Stimulated activated naive CD8-positive, alpha-beta T cell treated with anti-CD3 and anti-CD28 coated beads, Interleukin-15, amount 100 ng/mL, for 72 hours (primary cell): ENCODE data around the gene DENND2D.
A peak's percentile ranks its signal among the peaks of the same experiment; 100 is the strongest.
"Not testable (repeated sequence)": the region's sequence is repeated elsewhere in the genome, so short reads cannot be mapped to it uniquely, and the experiment has no call there.

Source experiments
- ATAC-seq: fragments of 150-1000 bp; cut with Tn5 transposase; 2 replicates; pipeline ENCODE4 v1.10.0; 2021; ENCODE audit warnings: mild to moderate bottlenecking, moderate library complexity
- DNase-seq, 2 donors: peaks; one replicate each; pipeline ENCODE4 v3.0.0; 2021 to 2022
- H3K27ac Mint-ChIP-seq, 2 donors: one replicate each; pipeline ENCODE4 v1.8.0; 2022; ENCODE audit warnings: mild to moderate bottlenecking in 2 of 2, mixed read lengths in 2 of 2, moderate library complexity in 2 of 2
- H3K27me3 Mint-ChIP-seq: one replicate; pipeline ENCODE4 v1.8.0; 2022; ENCODE audit warnings: mixed read lengths
- H3K4me1 Mint-ChIP-seq: one replicate; pipeline ENCODE4 v1.8.0; 2022; ENCODE audit warnings: mild to moderate bottlenecking, mixed read lengths
- H3K4me3 Mint-ChIP-seq, 2 donors: one replicate each; pipeline ENCODE4 v1.8.0; 2022; ENCODE audit warnings: mild to moderate bottlenecking in 2 of 2, mixed read lengths in 2 of 2, moderate library complexity in 1 of 2
- H3K9me3 Mint-ChIP-seq, 2 donors: one replicate each; pipeline ENCODE4 v1.8.0; 2022; ENCODE audit warnings: mixed read lengths in 2 of 2

Gene DENND2D

GRCh38 chr1:111225717-111226400, 25.4 kb upstream of the DENND2D start:
- Mint-ChIP-seq H3K27ac (peak overlapping the region; percentile 86 to 90), H3K4me3 (peak overlapping the region; percentile 70 to 86), H3K9me3 (no peaks in the 10 kb centered on the region), H3K4me1 (peaks cover 92% of the 10 kb centered on the region), H3K27me3 (no peaks in the 10 kb centered on the region)
- ATAC-seq, result no peak
- no peak for DNase-seq

GRCh38 chr1:111225091-111225490, 24.6 kb upstream of the DENND2D start:
- H3K4me3 Mint-ChIP-seq, result peak overlapping the region; percentile 70 to 86
- peak overlapping the region; percentile 86 to 90 for H3K27ac Mint-ChIP-seq
- ATAC-seq (no peak), DNase-seq (no peak)
- no peaks in the 10 kb centered on the region for H3K27me3 Mint-ChIP-seq
- no peaks in the 10 kb centered on the region for H3K9me3 Mint-ChIP-seq
- peaks cover 92% of the 10 kb centered on the region for H3K4me1 Mint-ChIP-seq

- H3K4me1 Mint-ChIP-seq, result peaks cover 100% of the 10 kb centered on the region
- ATAC-seq (no peak), DNase-seq (no peak)
- H3K9me3 Mint-ChIP-seq, result peaks cover 1% of the 10 kb centered on the region in 2 donors
- no peaks in the 10 kb centered on the region for H3K27me3 Mint-ChIP-seq
- H3K27ac Mint-ChIP-seq, result peak overlapping the region; percentile 86 to 97
- peak overlapping the region; percentile 89 to 92 for H3K4me3 Mint-ChIP-seq
Measured at GRCh38 chr1:111223126-111223685, 22.8 kb upstream of the DENND2D start.

- peaks cover 100% of the 10 kb centered on the region for H3K4me1 Mint-ChIP-seq
- H3K9me3 Mint-ChIP-seq, result peaks cover 7 to 8% of the 10 kb centered on the region in 2 donors
- peak overlapping the region; percentile 96 to 97 for H3K27ac Mint-ChIP-seq
- ATAC-seq (peak; percentile 16), DNase-seq (peak; percentile 75 to 81)
- H3K27me3 Mint-ChIP-seq, result no peaks in the 10 kb centered on the region
- peak overlapping the region; percentile 89 to 92 for H3K4me3 Mint-ChIP-seq
Measured at GRCh38 chr1:111222308-111223125, 22.1 kb upstream of the DENND2D start.

GRCh38 chr1:111221633-111222291, 21.3 kb upstream of the DENND2D start:
- H3K4me3 Mint-ChIP-seq, result peak overlapping the region; percentile 89 to 92
- DNase-seq, result peak; percentile 74 to 89
- peaks cover 100% of the 10 kb centered on the region for H3K4me1 Mint-ChIP-seq
- peaks cover 7 to 8% of the 10 kb centered on the region in 2 donors for H3K9me3 Mint-ChIP-seq
- H3K27ac Mint-ChIP-seq, result peak overlapping the region; percentile 96 to 97
- ATAC-seq, result peak; percentile 85
- no peaks in the 10 kb centered on the region for H3K27me3 Mint-ChIP-seq

- H3K27ac Mint-ChIP-seq, result peak overlapping the region; percentile 96 to 97
- peaks cover 100% of the 10 kb centered on the region for H3K4me1 Mint-ChIP-seq
Measured at GRCh38 chr1:111221276-111221632, 20.8 kb upstream of the DENND2D start.

GRCh38 chr1:111220302-111220890, 19.9 kb upstream of the DENND2D start:
- ATAC-seq (no peak), DNase-seq (no peak)
- H3K4me1 Mint-ChIP-seq, result peaks cover 98% of the 10 kb centered on the region
- no peaks in the 10 kb centered on the region for H3K27me3 Mint-ChIP-seq
- peak overlapping the region; percentile 74 to 88 for H3K27ac Mint-ChIP-seq
- peak overlapping the region; percentile 61 to 68 for H3K4me3 Mint-ChIP-seq
- peaks cover 7 to 8% of the 10 kb centered on the region in 2 donors for H3K9me3 Mint-ChIP-seq

More at GRCh38 chr1:111221276-111221632, 20.8 kb upstream of the DENND2D start:
- no peak for ATAC-seq
- Mint-ChIP-seq H3K9me3 (peaks cover 7 to 8% of the 10 kb centered on the region in 2 donors), H3K27me3 (no peaks in the 10 kb centered on the region), H3K4me3 (peak overlapping the region; percentile 89 to 92)
- DNase-seq, result no peak

- Mint-ChIP-seq H3K4me3 (peak overlapping the region; percentile 53 to 61), H3K4me1 (peaks cover 98% of the 10 kb centered on the region), H3K27ac (peak overlapping the region; percentile 88 to 94), H3K9me3 (peaks cover 7 to 8% of the 10 kb centered on the region in 2 donors), H3K27me3 (no peaks in the 10 kb centered on the region)
- DNase-seq, result peak in 1 of 2 donors; percentile 59
- ATAC-seq, result peak; percentile 36
Measured at GRCh38 chr1:111219557-111220286, 19.3 kb upstream of the DENND2D start.

GRCh38 chr1:111218701-111219556, 18.5 kb upstream of the DENND2D start:
- ATAC-seq, result no peak
- H3K9me3 Mint-ChIP-seq, result peaks cover 7 to 8% of the 10 kb centered on the region in 2 donors
- H3K27ac Mint-ChIP-seq, result peak overlapping the region; percentile 88 to 94
- DNase-seq, result peak in 1 of 2 donors; percentile 17
- H3K27me3 Mint-ChIP-seq, result no peaks in the 10 kb centered on the region
- H3K4me1 Mint-ChIP-seq, result peaks cover 98% of the 10 kb centered on the region
- H3K4me3 Mint-ChIP-seq, result peak overlapping the region; percentile 53 to 61

GRCh38 chr1:111217183-111217910, 16.9 kb upstream of the DENND2D start:
- DNase-seq (peak in 1 of 2 donors; percentile 27), ATAC-seq (peak; percentile 13)
- Mint-ChIP-seq H3K4me3 (peak overlapping the region; percentile 59 to 81), H3K27me3 (no peaks in the 10 kb centered on the region), H3K9me3 (peaks cover 7 to 8% of the 10 kb centered on the region in 2 donors), H3K4me1 (peaks cover 98% of the 10 kb centered on the region), H3K27ac (peak overlapping the region; percentile 92 to 99)

GRCh38 chr1:111216751-111217150, 16.3 kb upstream of the DENND2D start:
- H3K4me1 Mint-ChIP-seq, result peaks cover 98% of the 10 kb centered on the region
- peak overlapping the region; percentile 59 to 81 for H3K4me3 Mint-ChIP-seq
- H3K9me3 Mint-ChIP-seq, result peaks cover 7 to 8% of the 10 kb centered on the region in 2 donors
- peak overlapping the region; percentile 92 to 99 for H3K27ac Mint-ChIP-seq
- ATAC-seq, result no peak
- DNase-seq, result no peak
- H3K27me3 Mint-ChIP-seq, result no peaks in the 10 kb centered on the region

GRCh38 chr1:111215285-111215684, 14.8 kb upstream of the DENND2D start:
- not testable (repeated sequence) for H3K27me3 Mint-ChIP-seq, ATAC-seq, DNase-seq, H3K9me3 Mint-ChIP-seq
- peak overlapping the region; percentile 59 to 81 for H3K4me3 Mint-ChIP-seq
- peak overlapping the region; percentile 92 to 99 for H3K27ac Mint-ChIP-seq
- H3K4me1 Mint-ChIP-seq, result peaks cover 90% of the 10 kb centered on the region

- Mint-ChIP-seq H3K4me3 (peak overlapping the region; percentile 59 to 81), H3K9me3 (peaks cover 7 to 8% of the 10 kb centered on the region in 2 donors), H3K4me1 (peaks cover 90% of the 10 kb centered on the region), H3K27me3 (no peaks in the 10 kb centered on the region), H3K27ac (peak overlapping the region; percentile 92 to 99)
- peak; percentile 45 for ATAC-seq
- DNase-seq, result peak; percentile 65 to 80
Measured at GRCh38 chr1:111214884-111215283, 14.4 kb upstream of the DENND2D start.
